HG02840 (cell line): ENCODE results near the gene GCNT1.
"Not testable (repeated sequence)": the region's sequence is repeated elsewhere in the genome, so short reads cannot be mapped to it uniquely, and the experiment has no call there.

Source experiments
- ATAC-seq: cut with Tn5 transposase; IDR thresholded peaks from one replicate; pipeline ENCODE4 v1.9.1; 2021; ENCODE audit warnings: mild to moderate bottlenecking, moderate library complexity, moderate number of reproducible peaks; ENCODE audit not compliant: unreplicated experiment, low FRiP score

The GCNT1 gene

GRCh38 chr9:76479337-76479736 lies 20.4 kb downstream of the GCNT1 start:
- ATAC-seq = not testable (repeated sequence)

- no peak for ATAC-seq
Measured at GRCh38 chr9:76486151-76486550, 27.2 kb downstream of the GCNT1 start.

GRCh38 chr9:76490249-76490990 lies 31.4 kb downstream of the GCNT1 start:
- ATAC-seq = no peak

GRCh38 chr9:76491056-76491455 lies 32.1 kb downstream of the GCNT1 start:
- ATAC-seq = not testable (repeated sequence)

GRCh38 chr9:76493496-76493895 lies 34.5 kb downstream of the GCNT1 start:
- not testable (repeated sequence) for ATAC-seq

GRCh38 chr9:76500061-76500460 lies 41.1 kb downstream of the GCNT1 start:
- ATAC-seq = no peak

GRCh38 chr9:76502746-76503145 lies 43.8 kb downstream of the GCNT1 start:
- ATAC-seq = no peak

- ATAC-seq = no peak
Measured at GRCh38 chr9:76510041-76510440, 51.1 kb downstream of the GCNT1 start.

- no peak for ATAC-seq
Measured at GRCh38 chr9:76510446-76510845, 51.5 kb downstream of the GCNT1 start.

GRCh38 chr9:76512826-76513225 lies 53.8 kb downstream of the GCNT1 start:
- ATAC-seq = no peak

- ATAC-seq = no peak
Measured at GRCh38 chr9:76516350-76516749, 57.4 kb downstream of the GCNT1 start.

- ATAC-seq = no peak
Measured at GRCh38 chr9:76516871-76517270, 57.9 kb downstream of the GCNT1 start.

- ATAC-seq = no peak
Measured at GRCh38 chr9:76519075-76519835, 60.3 kb downstream of the GCNT1 start.

GRCh38 chr9:76521244-76521681 lies 62.3 kb downstream of the GCNT1 start:
- no peak for ATAC-seq

- no peak for ATAC-seq
Measured at GRCh38 chr9:76521906-76522305, 62.9 kb downstream of the GCNT1 start.

- not testable (repeated sequence) for ATAC-seq
Measured at GRCh38 chr9:76523617-76524200, 64.7 kb downstream of the GCNT1 start.

GRCh38 chr9:76525196-76525595 lies 66.2 kb downstream of the GCNT1 start:
- ATAC-seq = no peak

- ATAC-seq = no peak
Measured at GRCh38 chr9:76526026-76526425, 67.0 kb downstream of the GCNT1 start.

GRCh38 chr9:76528056-76528455 lies 69.1 kb downstream of the GCNT1 start:
- no peak for ATAC-seq

GRCh38 chr9:76528642-76529190 lies 69.7 kb downstream of the GCNT1 start:
- ATAC-seq = no peak

GRCh38 chr9:76529653-76530052 lies 70.7 kb downstream of the GCNT1 start:
- no peak for ATAC-seq
